ENCODE measurements around the gene SMIM24.

SMIM24 gene

GRCh38 chr19:3434630-3435553 lies 45.4 kb downstream of the SMIM24 start:
- Histone ChIP-seq H3K4me3 (ENCODE audit: low read length) (peak overlapping the region; percentile 91), H3K9me2 (replicated peaks; ENCODE audit: control insufficient read depth, low read length) (no peaks in the 10 kb centered on the region), H3F3A (ENCODE audit: control insufficient read depth, insufficient read depth) (no peaks in the 10 kb centered on the region), H3K4me2 (ENCODE audit: low read length) (peak overlapping the region; percentile 93), H3K4me1 (ENCODE audit: control insufficient read depth, low read length) (peaks cover 10% of the 10 kb centered on the region), H3K36me3 (ENCODE audit: control insufficient read depth, low read length) (no peaks in the 10 kb centered on the region), H3K27me3 (ENCODE audit: control insufficient read depth, low read length) (no peaks in the 10 kb centered on the region), H3K27ac (ENCODE audit: low read depth, low read length) (peak overlapping the region; percentile 66), H3K79me2 (ENCODE audit: control insufficient read depth, low read length) (no peaks in the 10 kb centered on the region), H4K20me1 (ENCODE audit: control insufficient read depth, insufficient read depth, low read depth, low read length) (no peaks in the 10 kb centered on the region), H3K9me3 (ENCODE audit: control insufficient read depth, insufficient read depth, low read length) (peaks cover 5% of the 10 kb centered on the region; the same call in 1 of the 2 replicates)
- TF ChIP-seq CTCF (IDR thresholded peaks at IDR 0.05; ENCODE audit: low read depth, low read length, poor library complexity, severe bottlenecking) = no peak
- TF ChIP-seq EZH2phosphoT487 (IDR thresholded peaks at IDR 0.05; ENCODE audit: borderline replicate concordance, low read length) = no peak

- no peaks in the 10 kb centered on the region for H3K27me3 ChIP-seq (ENCODE audit: control insufficient read depth, low read length)
- TF ChIP-seq CTCF (IDR thresholded peaks at IDR 0.05; ENCODE audit: low read depth, low read length, poor library complexity, severe bottlenecking) = no peak
- TF ChIP-seq EZH2phosphoT487 (IDR thresholded peaks at IDR 0.05; ENCODE audit: borderline replicate concordance, low read length) = no peak
- peaks cover 5% of the 10 kb centered on the region; the same call in 1 of the 2 replicates for H3K9me3 ChIP-seq (ENCODE audit: control insufficient read depth, insufficient read depth, low read length)
- H3K27ac ChIP-seq (ENCODE audit: low read depth, low read length) = no peak overlapping the region
- peaks cover 17% of the 10 kb centered on the region for H3K4me1 ChIP-seq (ENCODE audit: control insufficient read depth, low read length)
- H3K4me3 ChIP-seq (ENCODE audit: low read length) = peak overlapping the region; percentile 91
- H3K36me3 ChIP-seq (ENCODE audit: control insufficient read depth, low read length) = no peaks in the 10 kb centered on the region
- no peaks in the 10 kb centered on the region for H4K20me1 ChIP-seq (ENCODE audit: control insufficient read depth, insufficient read depth, low read depth, low read length)
- no peaks in the 10 kb centered on the region for H3F3A ChIP-seq (ENCODE audit: control insufficient read depth, insufficient read depth)
- H3K4me2 ChIP-seq (ENCODE audit: low read length) = peak overlapping the region; percentile 93
- no peaks in the 10 kb centered on the region for H3K9me2 ChIP-seq (replicated peaks; ENCODE audit: control insufficient read depth, low read length)
- no peaks in the 10 kb centered on the region for H3K79me2 ChIP-seq (ENCODE audit: control insufficient read depth, low read length)
Observed at GRCh38 chr19:3433805-3434540, 46.4 kb downstream of the SMIM24 start.

DNA sequence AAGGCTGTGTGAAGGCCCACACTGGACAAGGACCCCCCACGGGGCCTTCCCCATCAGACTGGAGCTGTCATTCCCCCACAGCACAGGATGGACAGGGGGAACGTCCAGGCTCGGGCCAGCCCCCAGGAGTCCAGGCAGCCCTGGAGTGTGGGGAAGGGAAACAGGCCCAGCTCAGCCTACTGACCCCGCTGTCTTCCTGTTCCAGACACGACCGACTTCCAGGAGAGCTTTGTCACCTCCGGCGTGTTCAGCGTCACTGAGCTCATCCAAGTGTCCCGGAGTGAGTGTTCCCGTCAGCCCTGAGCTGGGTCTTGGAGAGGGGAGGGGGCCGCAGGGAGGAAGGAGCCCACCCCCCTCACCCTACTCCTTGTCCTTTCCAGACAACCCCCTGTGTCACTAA lies 47.0 kb downstream of the SMIM24 start:
- Histone ChIP-seq H4K20me1 (ENCODE audit: control insufficient read depth, insufficient read depth, low read depth, low read length) (no peaks in the 10 kb centered on the region), H3K27ac (ENCODE audit: low read depth, low read length) (no peak overlapping the region), H3K27me3 (ENCODE audit: control insufficient read depth, low read length) (peaks cover 3% of the 10 kb centered on the region), H3K4me3 (ENCODE audit: low read length) (no peak overlapping the region), H3K36me3 (ENCODE audit: control insufficient read depth, low read length) (no peaks in the 10 kb centered on the region), H3K9me3 (ENCODE audit: control insufficient read depth, insufficient read depth, low read length) (peaks cover 5% of the 10 kb centered on the region; the same call in 1 of the 2 replicates), H3K4me1 (ENCODE audit: control insufficient read depth, low read length) (peaks cover 24% of the 10 kb centered on the region), H3K4me2 (ENCODE audit: low read length) (no peak overlapping the region), H3F3A (ENCODE audit: control insufficient read depth, insufficient read depth) (no peaks in the 10 kb centered on the region), H3K9me2 (replicated peaks; ENCODE audit: control insufficient read depth, low read length) (no peaks in the 10 kb centered on the region), H3K79me2 (ENCODE audit: control insufficient read depth, low read length) (no peaks in the 10 kb centered on the region)
- TF ChIP-seq CTCF (IDR thresholded peaks at IDR 0.05; ENCODE audit: low read depth, low read length, poor library complexity, severe bottlenecking) (no peak), EZH2phosphoT487 (IDR thresholded peaks at IDR 0.05; ENCODE audit: borderline replicate concordance, low read length) (no peak)

Data from DOHH2 (cell line).